ENCODE results near the gene CBR1.

Gene CBR1

DNA sequence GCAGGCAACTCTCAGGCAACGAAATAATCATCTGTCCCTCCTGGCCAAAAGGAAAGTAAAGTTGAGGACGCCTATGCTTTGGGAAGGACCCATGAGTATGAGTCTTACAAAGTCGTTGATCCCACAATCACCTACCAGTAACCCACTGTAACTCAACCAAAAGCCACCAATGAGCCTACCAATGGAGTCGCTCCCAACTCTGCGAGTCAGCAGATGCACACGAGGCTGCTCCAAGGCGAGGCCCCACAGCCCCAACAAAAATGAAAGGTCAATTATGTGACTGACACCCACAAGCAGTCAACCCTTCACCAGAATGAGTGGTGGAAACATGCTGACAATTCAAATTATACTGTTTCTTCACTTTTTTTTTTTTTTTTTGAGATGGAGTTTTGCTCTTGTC, 21.5 kb upstream of the CBR1 start:
- DNase-seq (ENCODE audit: extremely low read depth, low read depth) = no peak
- TF ChIP-seq, protein P1, sequence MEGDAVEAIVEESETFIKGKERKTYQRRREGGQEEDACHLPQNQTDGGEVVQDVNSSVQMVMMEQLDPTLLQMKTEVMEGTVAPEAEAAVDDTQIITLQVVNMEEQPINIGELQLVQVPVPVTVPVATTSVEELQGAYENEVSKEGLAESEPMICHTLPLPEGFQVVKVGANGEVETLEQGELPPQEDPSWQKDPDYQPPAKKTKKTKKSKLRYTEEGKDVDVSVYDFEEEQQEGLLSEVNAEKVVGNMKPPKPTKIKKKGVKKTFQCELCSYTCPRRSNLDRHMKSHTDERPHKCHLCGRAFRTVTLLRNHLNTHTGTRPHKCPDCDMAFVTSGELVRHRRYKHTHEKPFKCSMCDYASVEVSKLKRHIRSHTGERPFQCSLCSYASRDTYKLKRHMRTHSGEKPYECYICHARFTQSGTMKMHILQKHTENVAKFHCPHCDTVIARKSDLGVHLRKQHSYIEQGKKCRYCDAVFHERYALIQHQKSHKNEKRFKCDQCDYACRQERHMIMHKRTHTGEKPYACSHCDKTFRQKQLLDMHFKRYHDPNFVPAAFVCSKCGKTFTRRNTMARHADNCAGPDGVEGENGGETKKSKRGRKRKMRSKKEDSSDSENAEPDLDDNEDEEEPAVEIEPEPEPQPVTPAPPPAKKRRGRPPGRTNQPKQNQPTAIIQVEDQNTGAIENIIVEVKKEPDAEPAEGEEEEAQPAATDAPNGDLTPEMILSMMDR (IDR thresholded peaks at IDR 0.05; ENCODE audit: low read depth, low read length, missing control alignments) = no peak
- no peak overlapping the region for H3K4me3 ChIP-seq (replicated peaks; ENCODE audit: low read depth, low read length)

DNA sequence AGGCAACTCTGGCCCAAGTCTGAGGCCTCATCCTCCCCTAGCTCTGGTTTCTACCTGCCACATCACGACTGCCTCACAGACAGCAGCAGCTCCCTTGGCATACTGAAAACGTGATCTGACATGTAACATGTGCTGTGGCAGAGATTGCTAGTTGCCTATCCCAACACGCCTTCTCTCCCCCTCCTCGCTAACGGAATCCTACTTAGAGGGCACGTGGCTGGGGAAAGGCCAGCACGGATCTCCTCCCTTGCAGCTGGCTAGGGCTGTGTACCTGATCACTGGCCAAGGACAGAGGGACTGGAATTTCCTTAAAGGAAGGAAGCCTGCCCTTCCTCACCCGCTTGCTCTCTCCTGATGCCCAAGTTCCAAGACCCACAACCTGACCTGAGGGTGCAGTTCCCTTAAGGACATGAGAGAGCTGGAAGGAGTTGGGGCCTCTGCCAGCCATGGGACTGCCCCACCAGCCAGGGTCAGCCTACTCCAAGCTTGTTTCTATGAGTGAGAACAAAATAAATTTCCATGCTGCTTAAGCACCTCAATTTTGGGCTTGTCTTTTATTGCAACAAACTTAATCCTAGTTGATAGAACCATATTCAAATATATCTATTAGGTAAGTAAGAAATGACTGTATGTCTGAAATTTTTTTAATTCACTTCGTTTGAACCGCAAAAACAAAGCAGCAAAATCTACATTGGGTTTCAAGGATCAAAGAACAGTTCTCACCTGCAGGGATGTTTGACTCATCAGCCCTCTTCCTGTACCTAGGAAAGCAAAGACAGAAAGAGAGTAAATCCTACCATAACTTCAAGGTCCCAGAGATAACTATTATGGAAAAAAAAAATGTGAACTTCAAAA, 16.7 kb upstream of the CBR1 start:
- no peak overlapping the region for H3K4me3 ChIP-seq (replicated peaks; ENCODE audit: low read depth, low read length)
- TF ChIP-seq, protein P1 (IDR thresholded peaks at IDR 0.05; ENCODE audit: low read depth, low read length, missing control alignments) = no peak
- no peak for DNase-seq (ENCODE audit: extremely low read depth, low read depth)

DNA sequence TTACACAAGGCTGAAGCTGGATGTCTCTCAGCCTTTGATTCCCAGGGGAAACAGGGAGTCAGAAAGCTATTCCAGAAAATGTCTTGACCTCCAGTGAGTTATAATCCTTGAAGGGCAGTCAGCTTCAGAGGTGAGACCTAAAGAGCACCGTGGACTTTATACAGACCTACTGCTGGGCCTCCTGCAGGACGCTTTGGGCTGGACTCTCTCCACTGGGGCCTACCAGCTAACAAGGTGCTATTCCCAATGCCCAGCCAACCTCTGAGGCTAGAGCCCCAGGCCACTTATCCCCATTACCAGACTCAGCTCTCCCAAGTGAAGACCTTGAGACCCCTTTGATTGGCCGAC, 16.1 kb upstream of the CBR1 start:
- TF ChIP-seq, protein P1 (IDR thresholded peaks at IDR 0.05; ENCODE audit: low read depth, low read length, missing control alignments) = no peak
- H3K4me3 ChIP-seq (replicated peaks; ENCODE audit: low read depth, low read length) = no peak overlapping the region
- no peak for DNase-seq (ENCODE audit: extremely low read depth, low read depth)

DNA sequence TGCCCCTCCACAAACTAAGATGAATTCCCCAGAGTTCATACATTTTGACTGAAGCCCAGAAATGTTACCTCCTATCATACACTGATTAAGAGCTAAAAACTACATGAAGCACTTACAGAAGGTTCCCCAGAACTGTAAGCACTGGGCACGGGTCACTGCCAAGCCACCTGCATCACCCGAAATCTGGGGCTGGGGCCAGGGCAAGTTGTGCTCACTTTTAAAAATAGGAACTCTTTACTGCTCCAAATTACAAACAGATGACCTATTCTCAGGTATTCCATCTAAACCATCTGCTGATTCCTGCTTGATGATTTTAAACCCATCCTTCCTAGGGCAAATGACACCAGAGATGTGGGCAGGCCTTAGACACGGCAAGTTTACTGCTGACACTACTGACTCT, 14.3 kb upstream of the CBR1 start:
- no peak overlapping the region for H3K4me3 ChIP-seq (replicated peaks; ENCODE audit: low read depth, low read length)
- TF ChIP-seq, protein P1 (IDR thresholded peaks at IDR 0.05; ENCODE audit: low read depth, low read length, missing control alignments) = no peak
- no peak for DNase-seq (ENCODE audit: extremely low read depth, low read depth)

DNA sequence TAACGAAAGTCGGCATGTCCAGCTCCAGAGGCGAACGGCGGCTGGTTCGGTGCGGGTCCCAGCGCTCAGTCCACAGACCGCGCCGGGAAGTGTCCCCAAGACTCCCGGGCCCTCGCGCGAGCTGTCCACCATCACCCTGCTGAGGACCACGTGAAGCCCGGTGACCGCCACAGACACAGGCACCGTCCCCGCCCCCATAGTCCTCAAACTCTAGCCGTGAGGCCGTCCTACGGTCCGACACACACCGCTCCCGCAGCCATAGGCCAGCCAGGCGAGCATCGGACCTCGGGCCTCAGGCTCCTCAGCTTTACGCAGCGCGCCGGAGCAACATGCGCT, 10.0 kb upstream of the CBR1 start:
- TF ChIP-seq, protein P1 (IDR thresholded peaks at IDR 0.05; ENCODE audit: low read depth, low read length, missing control alignments) = no peak
- DNase-seq (ENCODE audit: extremely low read depth, low read depth) = no peak
- peak overlapping the region; percentile 94 for H3K4me3 ChIP-seq (replicated peaks; ENCODE audit: low read depth, low read length)

DNA sequence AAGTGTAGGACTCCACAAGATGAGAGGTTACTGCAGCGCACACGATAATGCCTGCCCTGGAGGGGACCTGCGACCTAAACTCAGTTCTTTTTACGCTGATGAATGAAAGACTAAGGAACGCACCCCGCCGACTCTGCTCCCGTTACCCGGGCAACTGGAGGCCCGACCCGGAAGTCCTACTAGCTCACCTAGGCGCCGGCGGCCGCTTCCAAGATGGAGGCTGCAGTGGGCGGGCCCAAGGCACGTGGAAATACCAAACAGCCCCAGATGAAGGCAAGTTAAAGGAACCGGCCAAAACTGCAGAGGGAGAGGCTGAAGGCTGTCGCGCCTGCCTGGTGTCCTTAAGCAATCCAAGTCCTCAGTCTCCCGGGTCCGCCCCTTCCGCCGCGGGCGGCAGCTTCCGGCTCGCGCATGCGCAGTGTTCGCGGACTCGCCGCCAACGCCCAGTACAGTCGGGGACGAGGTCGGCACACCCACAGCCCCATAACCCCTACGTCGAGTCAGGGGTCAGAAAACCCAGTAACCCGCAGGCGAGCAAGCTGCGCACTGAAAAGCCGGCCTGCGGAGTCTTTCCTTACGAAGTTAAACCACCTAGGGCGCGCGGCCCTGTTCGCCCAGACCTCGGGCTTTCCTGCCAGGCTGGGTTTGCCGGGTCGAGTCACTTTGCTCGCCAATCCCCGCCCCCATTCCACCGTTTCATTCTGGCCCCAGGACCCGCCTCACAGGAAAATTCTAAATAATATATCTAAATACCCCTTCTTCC, 9.5 kb upstream of the CBR1 start, which contains the start of gene SETD4:
TSS of gene SETD4 (minus strand) at position 368 of the 763 bp plus-strand sequence. CDS start 1,638 bp downstream, outside the sequence.
- peak within 1 kb of the TSS; percentile 94 for H3K4me3 ChIP-seq (replicated peaks; ENCODE audit: low read depth, low read length)
- peak; percentile 85 for DNase-seq (ENCODE audit: extremely low read depth, low read depth)
- TF ChIP-seq, protein P1 (IDR thresholded peaks at IDR 0.05; ENCODE audit: low read depth, low read length, missing control alignments) = no peak
